HepG2 (cell line): ENCODE data around the gene JAGN1. TPM values are rescaled to one million over a fixed set of nuclear protein-coding genes. Genes with fewer than 3 reads are reported as not detected.
A peak's percentile ranks its signal among the peaks of the same experiment; 100 is the strongest.

ENCODE experiments used
- ATAC-seq: fragments of 200-7000 bp; cut with Tn5 transposase; 3 replicates; pipeline ENCODE4 v1.9.1; 2020; ENCODE audit warnings: mild to moderate bottlenecking, moderate library complexity
- BruUV-seq: library from RNA; stranded (reverse); fragments of 400-500 nt; replicated peaks from 2 replicates; lab custom pipeline; 2021; lab: Mats Ljungman, UMichigan
- CTCF ChIA-PET: fragments of 300-600 bp; formaldehyde crosslinking; extraction: SDS; loops from one replicate; lab custom pipeline; 2021; ENCODE audit warnings: low total read pairs, inconsistent platforms, low intra/inter-chr PET ratio; lab: Yijun Ruan, JAX
- POLR2A ChIA-PET: fragments of 350-600 bp; sonication (Branson Sonifier 250); formaldehyde crosslinking; loops from one replicate; lab custom pipeline; 2020; ENCODE audit warnings: antibody characterized with exemption, inconsistent platforms; lab: Yijun Ruan, JAX
- DNase-seq: peaks from one replicate; pipeline ENCODE4 v3.0.0-alpha.2; 2015; ENCODE audit warnings: low spot score
- FAIRE-seq: peaks from 3 replicates; lab custom pipeline; 2011; peaks lifted over from hg19 to GRCh38; lab: Jason Lieb, UNC
- H2AFZ ChIP-seq: one replicate; pipeline ENCODE4 v1.6.1; 2011; ENCODE audit warnings: low read length, inconsistent platforms
- H3K27ac ChIP-seq: fragments of 300-600 bp; 3 replicates; pipeline ENCODE4 v1.8.0; 2011; ENCODE audit warnings: mixed run types, mild to moderate bottlenecking, mixed read lengths, low read length, inconsistent platforms; ENCODE audit not compliant: insufficient read depth; ENCODE audit errors: extremely low read length
- H3K27me3 ChIP-seq, 2 experiments: fragments of 200-600 bp in 1 of 2; 2 replicates in 1 of 2; 3 replicates in 1 of 2; pipeline versions ENCODE4 v1.6.0 to v1.8.0; 2011; ENCODE audit warnings: low read length in 2 of 2, mild to moderate bottlenecking in 2 of 2, moderate library complexity in 2 of 2, inconsistent platforms in 1 of 2; ENCODE audit not compliant: insufficient read depth in 2 of 2, control insufficient read depth in 1 of 2
- H3K36me3 ChIP-seq, 2 experiments: fragments of 200-600 bp in 1 of 2; replicated peaks in 1 of 2; 2 replicates in 1 of 2; 3 replicates in 1 of 2; pipeline versions ENCODE4 v1.5.1 to v1.8.0; 2011; ENCODE audit warnings: low read length in 2 of 2, inconsistent platforms in 1 of 2; ENCODE audit not compliant: insufficient read depth in 2 of 2, control insufficient read depth in 1 of 2
- H3K4me1 ChIP-seq: 2 replicates; pipeline ENCODE4 v1.5.1; 2012; ENCODE audit warnings: low read length, inconsistent platforms; ENCODE audit not compliant: insufficient read depth
- H3K4me2 ChIP-seq: 2 replicates; pipeline ENCODE4 v1.6.0; 2011; ENCODE audit warnings: low read depth, low read length, inconsistent platforms
- H3K4me3 ChIP-seq, 3 experiments: fragments of 200-600 bp in 1 of 3; sonication (generic), shearing (Covaris generic) in 1 of 3; replicated peaks in 1 of 3; 2 replicates each; pipeline ENCODE4 v1.5.1; 2011 to 2016; ENCODE audit warnings: low read length in 3 of 3, inconsistent platforms in 2 of 3, low read depth in 2 of 3, mild to moderate bottlenecking in 2 of 3, control low read depth in 1 of 3, mixed read lengths in 1 of 3; ENCODE audit not compliant: insufficient read depth in 1 of 3
- H3K79me2 ChIP-seq: one replicate; pipeline ENCODE4 v1.6.1; 2011; ENCODE audit warnings: low read length, inconsistent platforms; ENCODE audit not compliant: insufficient read depth
- H3K9ac ChIP-seq: 2 replicates; pipeline ENCODE4 v1.6.0; 2011; ENCODE audit warnings: mild to moderate bottlenecking, low read depth, low read length, inconsistent platforms; ENCODE audit not compliant: insufficient read depth
- H3K9me3 ChIP-seq: 2 replicates; pipeline ENCODE4 v1.5.1; 2012; ENCODE audit warnings: mild to moderate bottlenecking, low read length
- H4K20me1 ChIP-seq: 2 replicates; pipeline ENCODE4 v1.6.0; 2011; ENCODE audit warnings: inconsistent platforms, mild to moderate bottlenecking, low read length, moderate library complexity; ENCODE audit not compliant: insufficient read depth
- AHR ChIP-seq: IDR thresholded peaks from 2 replicates; pipeline ENCODE4 v1.6.1; 2018; ENCODE audit warnings: missing genetic modification reagents, missing compliant biosample characterization
- ATF7-NPFF ChIP-seq: sonication (generic); formaldehyde crosslinking; IDR thresholded peaks from 2 replicates; pipeline ENCODE4 v1.8.1; 2023; ENCODE audit warnings: mild to moderate bottlenecking, low read depth, missing genetic modification reagents, moderate library complexity
- CBFB ChIP-seq: sonication (generic); formaldehyde crosslinking; IDR thresholded peaks from 2 replicates; pipeline ENCODE4 v1.4.0; 2020; ENCODE audit warnings: missing genetic modification reagents
- GABPB1 ChIP-seq: IDR thresholded peaks from 2 replicates; pipeline ENCODE4 v1.6.1; 2016; ENCODE audit warnings: mild to moderate bottlenecking, missing genetic modification reagents, moderate library complexity, missing compliant biosample characterization
- MEIS2 ChIP-seq: sonication (generic); formaldehyde crosslinking; IDR thresholded peaks from 2 replicates; pipeline ENCODE4 v1.9.0; 2021; ENCODE audit warnings: mild to moderate bottlenecking, missing genetic modification reagents
- TBP ChIP-seq: sonication (generic); formaldehyde crosslinking; IDR thresholded peaks from 2 replicates; pipeline ENCODE4 v1.5.0; 2020; ENCODE audit warnings: missing genetic modification reagents
- TCF7L2 ChIP-seq: IDR thresholded peaks from 2 replicates; pipeline ENCODE4 v1.6.1; 2011; ENCODE audit warnings: mild to moderate bottlenecking, low read depth, low read length, moderate library complexity
- TGIF2 ChIP-seq: IDR thresholded peaks from 2 replicates; pipeline ENCODE4 v1.6.1; 2016; ENCODE audit warnings: control low read depth, missing compliant biosample characterization
- ZHX1 ChIP-seq: sonication (generic); formaldehyde crosslinking; IDR thresholded peaks from 2 replicates; pipeline ENCODE4 v1.8.1; 2022; ENCODE audit warnings: low read depth, mild to moderate bottlenecking, missing genetic modification reagents
- ZNF564 ChIP-seq: sonication (generic); formaldehyde crosslinking; IDR thresholded peaks from 2 replicates; pipeline ENCODE4 v1.8.1; 2023; ENCODE audit warnings: mild to moderate bottlenecking, missing genetic modification reagents
- WGBS: methylation state at CpG from one replicate; pipeline ENCODE4 v1.1.6; 2017; ENCODE audit warnings: low lambda C conversion rate; 5-methylcytosine and 5-hydroxymethylcytosine counted together
- in situ Hi-C: cut with HindIII; loops from 2 replicates; pipeline ENCODE4 v1.10.0; 2017; ENCODE audit warnings: low pct_unique_long_range_greater_than_20kb; ENCODE audit not compliant: extremely low pct_ligation_motif_present
- intact Hi-C: fragments of 100-400 bp; cut with micrococcal nuclease; formaldehyde crosslinking; loops from one replicate; pipeline ENCODE4 v1.10.0; 2022; ENCODE audit not compliant: unreplicated experiment
- polyA plus RNA-seq, 8 experiments: library from polyadenylated mRNA; depleted of rRNA in 3 of 8; stranded (reverse) in 7 of 8; unstranded in 1 of 8; fragments of >200 nt; fragmentation: Illumina TruSeq in 4 of 8; extraction: Trizol in 4 of 8; gene quantifications; 2 replicates each; pipeline versions ENCODE4 v1.2.1 to v1.2.3, GENCODE V29; 2011 to 2016; ENCODE audit warnings: low read depth in 4 of 8, missing spikeins in 1 of 8, mixed read lengths in 1 of 8; ENCODE audit not compliant: insufficient read depth in 1 of 8
- total RNA-seq, 5 experiments: library from RNA; depleted of rRNA; stranded (reverse); fragments of >200 nt; fragmentation: Illumina TruSeq; extraction: Trizol; gene quantifications; 2 replicates each; pipeline ENCODE4 v1.2.3, GENCODE V29; 2016; ENCODE audit warnings: low read depth in 1 of 5
- TF ChIP-seq, protein P1 (sequence below): sonication (generic); formaldehyde crosslinking; IDR thresholded peaks from 2 replicates; pipeline ENCODE4 v1.4.0; 2020; ENCODE audit warnings: mild to moderate bottlenecking, missing genetic modification reagents
- TF ChIP-seq, protein P2 (sequence below): sonication (generic); formaldehyde crosslinking; IDR thresholded peaks from 2 replicates; pipeline ENCODE4 v1.5.0; 2020; ENCODE audit warnings: mild to moderate bottlenecking, missing genetic modification reagents, borderline replicate concordance
- TF ChIP-seq, protein P3 (sequence below): sonication (generic); formaldehyde crosslinking; IDR thresholded peaks from 2 replicates; pipeline ENCODE4 v1.4.0; 2020; ENCODE audit warnings: mild to moderate bottlenecking, missing genetic modification reagents

The JAGN1 gene
- total and polyA plus RNA-seq, 2 of the 13 experiments (the other 11 are each of a cell fraction or from before 2014, with no cell fraction given): 49.9 to 50.9 TPM

GRCh38 chr3:9841015-9841414 is 49.4 kb upstream of the JAGN1 start (continued):
- TF ChIP-seq, protein P1, sequence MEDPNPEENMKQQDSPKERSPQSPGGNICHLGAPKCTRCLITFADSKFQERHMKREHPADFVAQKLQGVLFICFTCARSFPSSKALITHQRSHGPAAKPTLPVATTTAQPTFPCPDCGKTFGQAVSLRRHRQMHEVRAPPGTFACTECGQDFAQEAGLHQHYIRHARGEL (CRISPR knock-in tag): no peak
- TF ChIP-seq, all 625 proteins: peak for 0

DNA sequence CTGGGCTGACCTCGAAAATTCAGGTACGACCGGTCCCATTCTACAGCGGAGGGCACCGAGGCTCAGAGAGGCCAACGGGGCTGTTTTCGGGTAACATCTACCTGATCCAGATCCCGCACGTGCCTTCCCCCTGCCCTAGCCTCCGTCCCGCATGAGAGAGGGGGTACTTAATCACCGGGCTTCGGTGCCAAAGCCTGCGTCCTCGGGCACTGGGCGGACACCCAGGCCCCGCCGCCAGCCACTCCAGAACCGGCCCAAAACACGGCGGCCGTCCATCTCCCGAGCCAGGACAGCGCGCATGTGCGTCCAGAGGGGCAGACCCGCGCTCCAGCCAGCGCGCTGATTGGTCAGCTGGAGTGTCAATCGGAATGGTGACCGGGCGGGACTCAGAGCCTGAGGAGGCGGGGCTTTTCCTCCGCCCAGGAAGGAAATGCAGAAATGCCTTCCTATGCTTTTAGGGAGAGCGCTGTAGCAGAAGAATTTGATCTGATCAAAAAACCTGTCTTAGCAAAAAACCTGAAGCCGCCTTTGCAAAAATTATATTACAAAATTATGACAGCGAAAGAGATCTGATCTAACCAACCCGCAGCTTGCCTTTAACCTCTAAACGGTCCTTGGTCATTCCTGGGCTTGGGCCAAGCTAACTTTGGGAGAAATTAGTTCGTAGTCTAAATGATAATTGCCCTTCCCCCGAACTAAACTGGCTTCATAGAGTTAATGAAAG is 46.5 kb upstream of the JAGN1 start, which contains the start of gene RPUSD3:
TSS of gene RPUSD3 (minus strand) at position 294 of the 724 bp plus-strand sequence. CDS start at position 276, 18 bp downstream.
- H3K9me3 ChIP-seq: no peaks in the 10 kb centered on the region
- peak within 1 kb of the TSS; percentile 74 to 94 (median 87) for H3K4me3 ChIP-seq
- POLR2A ChIA-PET: interaction anchor here (0.7 to 3.6 kb wide), 13 partner anchors 9 to 103 kb away, joined by 3 to 18 read pairs (median 6); partner anchors contain the start of genes ARPC4, CRELD1, IL17RC and IL17RE
- H3K4me1 ChIP-seq: peaks cover 22% of the 10 kb centered on the region
- CTCF ChIA-PET: no interaction called here
- under 1% methylated on average over 29 of the region's 42 CpGs for WGBS
- H4K20me1 ChIP-seq: no peaks in the 10 kb centered on the region
- H3K27ac ChIP-seq: peak within 1 kb of the TSS; percentile 56
- TSS peak; percentile 80 for BruUV-seq
- ATAC-seq (peak; percentile 98), FAIRE-seq (peak; percentile 89), DNase-seq (peak; percentile 82)
- intact Hi-C loops (loop anchor here (5.0 kb wide), 1 partner anchor 383 kb away; no protein-coding TSS in a partner anchor), in situ Hi-C loops (no loop called here)
- peak within 1 kb of the TSS; percentile 74 for H3K9ac ChIP-seq
- H3K36me3 ChIP-seq: peaks cover 8 to 30% of the 10 kb centered on the region in 2 experiments; a peak in 4 of 5 replicates
- H2AFZ ChIP-seq: peak within 1 kb of the TSS; percentile 94
- no peaks in the 10 kb centered on the region for H3K79me2 ChIP-seq
- H3K4me2 ChIP-seq: peak within 1 kb of the TSS; percentile 93
- H3K27me3 ChIP-seq: no peaks in the 10 kb centered on the region; a peak in 1 of 5 replicates
- TF ChIP-seq ZHX1 (CRISPR knock-in tag) (no peak), ATF7-NPFF (CRISPR knock-in tag) (no peak), MEIS2 (CRISPR knock-in tag) (no peak), AHR (CRISPR knock-in tag) (no peak), TGIF2 (no peak), CBFB (CRISPR knock-in tag) (no peak), TBP (CRISPR knock-in tag) (no peak), GABPB1 (peak; percentile 79), ZNF564 (CRISPR knock-in tag) (0 out of 2 replicates have a peak, but pooled peaks have one; percentile 45), TCF7L2 (no peak)
- TF ChIP-seq, protein P2, sequence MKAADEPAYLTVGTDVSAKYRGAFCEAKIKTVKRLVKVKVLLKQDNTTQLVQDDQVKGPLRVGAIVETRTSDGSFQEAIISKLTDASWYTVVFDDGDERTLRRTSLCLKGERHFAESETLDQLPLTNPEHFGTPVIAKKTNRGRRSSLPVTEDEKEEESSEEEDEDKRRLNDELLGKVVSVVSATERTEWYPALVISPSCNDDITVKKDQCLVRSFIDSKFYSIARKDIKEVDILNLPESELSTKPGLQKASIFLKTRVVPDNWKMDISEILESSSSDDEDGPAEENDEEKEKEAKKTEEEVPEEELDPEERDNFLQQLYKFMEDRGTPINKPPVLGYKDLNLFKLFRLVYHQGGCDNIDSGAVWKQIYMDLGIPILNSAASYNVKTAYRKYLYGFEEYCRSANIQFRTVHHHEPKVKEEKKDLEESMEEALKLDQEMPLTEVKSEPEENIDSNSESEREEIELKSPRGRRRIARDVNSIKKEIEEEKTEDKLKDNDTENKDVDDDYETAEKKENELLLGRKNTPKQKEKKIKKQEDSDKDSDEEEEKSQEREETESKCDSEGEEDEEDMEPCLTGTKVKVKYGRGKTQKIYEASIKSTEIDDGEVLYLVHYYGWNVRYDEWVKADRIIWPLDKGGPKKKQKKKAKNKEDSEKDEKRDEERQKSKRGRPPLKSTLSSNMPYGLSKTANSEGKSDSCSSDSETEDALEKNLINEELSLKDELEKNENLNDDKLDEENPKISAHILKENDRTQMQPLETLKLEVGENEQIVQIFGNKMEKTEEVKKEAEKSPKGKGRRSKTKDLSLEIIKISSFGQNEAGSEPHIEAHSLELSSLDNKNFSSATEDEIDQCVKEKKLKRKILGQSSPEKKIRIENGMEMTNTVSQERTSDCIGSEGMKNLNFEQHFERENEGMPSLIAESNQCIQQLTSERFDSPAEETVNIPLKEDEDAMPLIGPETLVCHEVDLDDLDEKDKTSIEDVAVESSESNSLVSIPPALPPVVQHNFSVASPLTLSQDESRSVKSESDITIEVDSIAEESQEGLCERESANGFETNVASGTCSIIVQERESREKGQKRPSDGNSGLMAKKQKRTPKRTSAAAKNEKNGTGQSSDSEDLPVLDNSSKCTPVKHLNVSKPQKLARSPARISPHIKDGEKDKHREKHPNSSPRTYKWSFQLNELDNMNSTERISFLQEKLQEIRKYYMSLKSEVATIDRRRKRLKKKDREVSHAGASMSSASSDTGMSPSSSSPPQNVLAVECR: peak; percentile 80
- TF ChIP-seq, protein P3, sequence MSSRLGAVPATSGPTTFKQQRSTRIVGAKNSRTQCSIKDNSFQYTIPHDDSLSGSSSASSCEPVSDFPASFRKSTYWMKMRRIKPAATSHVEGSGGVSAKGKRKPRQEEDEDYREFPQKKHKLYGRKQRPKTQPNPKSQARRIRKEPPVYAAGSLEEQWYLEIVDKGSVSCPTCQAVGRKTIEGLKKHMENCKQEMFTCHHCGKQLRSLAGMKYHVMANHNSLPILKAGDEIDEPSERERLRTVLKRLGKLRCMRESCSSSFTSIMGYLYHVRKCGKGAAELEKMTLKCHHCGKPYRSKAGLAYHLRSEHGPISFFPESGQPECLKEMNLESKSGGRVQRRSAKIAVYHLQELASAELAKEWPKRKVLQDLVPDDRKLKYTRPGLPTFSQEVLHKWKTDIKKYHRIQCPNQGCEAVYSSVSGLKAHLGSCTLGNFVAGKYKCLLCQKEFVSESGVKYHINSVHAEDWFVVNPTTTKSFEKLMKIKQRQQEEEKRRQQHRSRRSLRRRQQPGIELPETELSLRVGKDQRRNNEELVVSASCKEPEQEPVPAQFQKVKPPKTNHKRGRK (CRISPR knock-in tag): no peak
